OCI-LY7 (cell line): ENCODE results near the gene IL17REL. TPM values are rescaled to one million over a fixed set of nuclear protein-coding genes. Genes with fewer than 3 reads are reported as not detected.
"Not testable (repeated sequence)": the region's sequence is repeated elsewhere in the genome, so short reads cannot be mapped to it uniquely, and the experiment has no call there.

Experiments used
- BruUV-seq: library from RNA; stranded (reverse); fragments of 400-500 nt; replicated peaks from 2 replicates; lab custom pipeline; 2021; lab: Mats Ljungman, UMichigan
- CTCF ChIA-PET: fragments of 300-600 bp; sonication (Branson Sonifier 250); formaldehyde crosslinking; loops from one replicate; lab custom pipeline; 2022; ENCODE audit warnings: antibody characterized with exemption; ENCODE audit not compliant: unreplicated experiment; lab: Charles Lee
- POLR2A ChIA-PET: fragments of 300-600 bp; sonication (Branson Sonifier 250); formaldehyde crosslinking; loops from one replicate; lab custom pipeline; 2022; ENCODE audit warnings: antibody characterized with exemption; lab: Charles Lee
- DNase-seq: peaks from one replicate; pipeline ENCODE4 v3.0.0-alpha.2; 2015; ENCODE audit warnings: low spot score
- H2AFZ ChIP-seq: fragments of 200-600 bp; sonication (generic), shearing (Covaris generic); 2 replicates; pipeline ENCODE4 v1.6.1; 2014; ENCODE audit warnings: mild to moderate bottlenecking, antibody characterized with exemption, low read length, moderate library complexity
- H3K27ac ChIP-seq: fragments of 200-600 bp; sonication (generic); 2 replicates; pipeline ENCODE4 v1.5.1; 2014; ENCODE audit warnings: mixed run types, low read depth, mild to moderate bottlenecking, moderate library complexity, low read length, inconsistent platforms; ENCODE audit not compliant: poor library complexity, severe bottlenecking
- H3K36me3 ChIP-seq: fragments of 200-600 bp; sonication (generic); 2 replicates; pipeline ENCODE4 v1.6.1; 2014; ENCODE audit warnings: mild to moderate bottlenecking, antibody characterized with exemption, low read length, moderate library complexity, mixed read lengths; ENCODE audit not compliant: insufficient read depth
- H3K4me1 ChIP-seq: fragments of 200-600 bp; sonication (generic); 2 replicates; pipeline ENCODE4 v1.5.1; 2014; ENCODE audit warnings: mild to moderate bottlenecking, low read length; ENCODE audit not compliant: insufficient read depth, poor library complexity, severe bottlenecking
- H3K4me2 ChIP-seq: fragments of 200-600 bp; sonication (generic); 2 replicates; pipeline ENCODE4 v1.6.1; 2014; ENCODE audit warnings: mild to moderate bottlenecking, low read length
- H3K4me3 ChIP-seq: fragments of 200-600 bp; sonication (generic); 2 replicates; pipeline ENCODE4 v1.5.1; 2014; ENCODE audit warnings: mild to moderate bottlenecking, low read depth, low read length; ENCODE audit not compliant: poor library complexity, severe bottlenecking
- H3K79me2 ChIP-seq: fragments of 200-600 bp; sonication (generic); 2 replicates; pipeline ENCODE4 v1.6.1; 2016; ENCODE audit warnings: low read depth, mild to moderate bottlenecking, low read length, moderate library complexity, mixed read lengths; ENCODE audit not compliant: insufficient read depth
- H3K9me2 ChIP-seq: fragments of 200-600 bp; sonication (generic); 2 replicates; pipeline ENCODE4 v1.6.1; 2016; ENCODE audit warnings: mild to moderate bottlenecking, low read length, mixed read lengths; ENCODE audit not compliant: insufficient read depth
- H3K9me3 ChIP-seq: fragments of 200-600 bp; sonication (generic); 2 replicates; pipeline ENCODE4 v1.6.1; 2014; ENCODE audit warnings: mild to moderate bottlenecking, mixed run types, low read length, mixed read lengths
- H4K20me1 ChIP-seq: fragments of 200-600 bp; sonication (generic); 2 replicates; pipeline ENCODE4 v1.6.1; 2014; ENCODE audit warnings: mild to moderate bottlenecking, antibody characterized with exemption, low read length, moderate library complexity, mixed read lengths; ENCODE audit not compliant: insufficient read depth
- CTCF ChIP-seq: fragments of 200-600 bp; sonication (generic); conservative IDR thresholded peaks from 2 replicates; pipeline ENCODE4 v1.5.1; 2014; ENCODE audit warnings: mild to moderate bottlenecking, antibody characterized with exemption, low read length, moderate library complexity, mixed read lengths
- EZH2phosphoT487 ChIP-seq: fragments of 200-600 bp; sonication (generic); IDR thresholded peaks from 2 replicates; pipeline ENCODE4 v1.6.1; 2018; ENCODE audit warnings: low read depth, borderline replicate concordance, mild to moderate bottlenecking, mixed run types, antibody characterized with exemption, low read length, moderate library complexity, mixed read lengths
- intact Hi-C: fragments of 100-400 bp; cut with micrococcal nuclease; formaldehyde crosslinking; loops from one replicate; pipeline ENCODE4 v1.10.0; 2022; ENCODE audit not compliant: unreplicated experiment
- microRNA-seq: library from miRNA; unstranded; fragments of <30 nt; microRNA quantifications from one replicate; pipeline ENCODE4 v1.2.0, GENCODE V29; 2022; ENCODE audit warnings: borderline replicate concordance
- small RNA-seq: library from RNA; depleted of rRNA; stranded (forward); fragments of <200 nt; gene quantifications from one replicate; pipeline ENCODE3, GENCODE V24; 2014
- total RNA-seq, 2 experiments: library from RNA; depleted of rRNA in 1 of 2; stranded (reverse); fragments of >200 nt in 1 of 2; shearing (Covaris generic) in 1 of 2; gene quantifications; 2 replicates each; pipeline ENCODE4 v1.2.3, GENCODE V29; 2014 to 2022

The IL17REL gene
- total RNA-seq, 2 experiments from 2014 or later, result 0.03 TPM; not detected in 1

DNA sequence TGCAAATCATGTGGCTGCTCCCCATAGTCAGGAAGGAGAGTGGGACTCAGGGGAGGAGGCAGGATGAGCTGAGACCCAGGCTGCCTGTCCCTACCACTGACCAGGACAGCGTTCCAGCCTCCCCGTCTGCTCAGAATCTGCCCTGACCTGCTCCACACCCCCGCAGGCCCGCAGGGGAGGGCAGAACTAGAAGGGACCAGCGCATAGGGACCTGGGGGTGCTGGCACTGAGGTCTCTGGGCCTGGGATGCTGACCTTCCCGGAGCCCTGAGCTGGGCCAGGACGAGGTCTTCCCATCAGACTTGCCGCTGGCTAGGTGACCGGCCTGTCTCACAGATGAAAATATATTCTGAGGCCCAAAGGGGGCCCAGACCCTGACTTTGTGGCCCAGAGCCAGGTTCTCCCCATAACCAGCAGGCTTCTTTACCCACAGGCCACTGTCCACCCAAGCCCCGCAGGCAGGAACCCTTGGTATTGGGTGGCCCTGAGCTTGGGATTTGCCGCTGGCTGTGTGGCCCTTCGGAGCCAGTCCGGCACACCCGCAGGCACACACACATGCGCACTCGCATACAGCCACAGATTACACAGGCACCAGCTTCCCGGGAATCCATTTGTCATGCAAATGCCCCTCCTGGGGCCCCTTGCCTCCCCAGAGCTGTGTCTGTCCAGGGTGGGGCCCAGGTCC lies 65.8 kb downstream of the IL17REL start:
- Histone ChIP-seq H4K20me1 (no peaks in the 10 kb centered on the region), H3K4me3 (no peak overlapping the region), H3K9me2 (no peaks in the 10 kb centered on the region), H3K36me3 (no peaks in the 10 kb centered on the region), H3K4me1 (peaks cover 27% of the 10 kb centered on the region), H3K4me2 (no peak overlapping the region), H3K79me2 (no peaks in the 10 kb centered on the region), H3K27ac (no peak overlapping the region), H3K9me3 (0 out of 2 replicates have a peak, but pooled peaks cover 9% of the 10 kb centered on the region), H2AFZ (no peak overlapping the region)
- no peak for DNase-seq
- intact Hi-C loops, result no loop called here
- TF ChIP-seq CTCF (no peak), EZH2phosphoT487 (no peak)
- BruUV-seq, result no TSS peak
- ChIA-PET CTCF (no interaction called here), POLR2A (interaction anchor here (0.9 to 1.0 kb wide), 2 partner anchors 10 kb away, joined by 3 to 6 read pairs; no protein-coding TSS in a partner anchor)

DNA sequence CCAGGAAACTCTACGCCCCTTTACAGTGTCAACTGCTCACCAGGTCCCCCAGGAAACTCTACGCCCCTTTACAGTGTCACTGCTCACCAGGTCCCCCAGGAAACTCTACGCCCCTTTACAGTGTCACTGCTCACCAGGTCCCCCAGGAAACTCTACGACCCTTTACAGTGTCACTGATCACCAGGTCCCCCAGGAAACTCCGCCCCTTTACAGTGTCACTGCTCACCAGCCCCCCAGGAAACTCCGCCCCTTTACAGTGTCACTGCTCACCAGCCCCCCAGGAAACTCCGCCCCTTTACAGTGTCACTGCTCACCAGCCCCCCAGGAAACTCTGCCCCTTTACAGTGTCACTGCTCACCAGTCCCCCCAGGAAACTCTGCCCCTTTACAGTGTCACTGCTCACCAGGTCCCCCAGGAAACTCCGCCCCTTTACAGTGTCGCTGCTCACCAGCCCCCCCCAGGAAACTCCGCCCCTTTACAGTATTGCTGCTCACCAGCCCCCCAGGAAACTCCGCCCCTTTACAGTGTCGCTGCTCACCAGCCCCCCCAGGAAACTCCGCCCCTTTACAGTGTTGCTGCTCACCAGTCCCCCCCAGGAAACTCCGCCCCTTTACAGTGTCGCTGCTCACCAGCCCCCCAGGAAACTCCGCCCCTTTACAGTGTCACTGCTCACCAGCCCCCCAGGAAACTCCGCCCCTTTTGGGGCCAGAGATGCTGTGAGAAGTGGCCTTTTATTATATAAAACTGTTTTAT lies 67.3 kb downstream of the IL17REL start:
- H4K20me1 ChIP-seq, H3K36me3 ChIP-seq, H3K9me3 ChIP-seq, H3K79me2 ChIP-seq, H3K9me2 ChIP-seq, POLR2A ChIA-PET, intact Hi-C loops, H3K4me3 ChIP-seq, BruUV-seq, CTCF ChIA-PET: not testable (repeated sequence)
- Histone ChIP-seq H3K4me2 (peak overlapping the region; percentile 48), H3K4me1 (peaks cover 27% of the 10 kb centered on the region), H2AFZ (peak overlapping the region; percentile 63; the same call in 1 of the 2 replicates), H3K27ac (peak overlapping the region; percentile 77)
- DNase-seq, result peak; percentile 88

Small RNA genes lying within 50 kb of the gene (microRNA-seq; reads per million reads assigned to microRNA genes)
- gene MIR6821, result 6.1 reads per million

Small RNA genes lying within 50 kb of the gene (small RNA-seq; reads per million reads assigned to genes)
- not detected for gene MIR6821

Other genes with a start within 250 kb of the IL17REL start
- gene BRD1, start 184.9 kb downstream of the IL17REL start, total RNA-seq (2014; rRNA removed; shearing (Covaris generic)), result 37.3 and 38.1 TPM in 2 replicates
- gene BRD1, start 184.9 kb downstream of the IL17REL start, total RNA-seq (2022), result 46.6 and 47.3 TPM in 2 replicates
- 27.8 and 30.4 TPM in 2 replicates for gene ZBED4, start 158.9 kb downstream of the IL17REL start, total RNA-seq (2014; rRNA removed; shearing (Covaris generic))
- gene ZBED4, start 158.9 kb downstream of the IL17REL start, total RNA-seq (2022), result 31.6 and 33.6 TPM in 2 replicates
- gene ALG12, start 94.3 kb downstream of the IL17REL start, total RNA-seq (2014; rRNA removed; shearing (Covaris generic)), result 6.4 and 11.7 TPM in 2 replicates
- 11.4 and 14.0 TPM in 2 replicates for gene ALG12, start 94.3 kb downstream of the IL17REL start, total RNA-seq (2022)
- gene CRELD2, start 94.1 kb downstream of the IL17REL start, total RNA-seq (2014; rRNA removed; shearing (Covaris generic)), result 32.5 and 35.3 TPM in 2 replicates
- gene CRELD2, start 94.1 kb downstream of the IL17REL start, total RNA-seq (2022), result 27.4 and 32.0 TPM in 2 replicates
- gene PIM3, start 52.0 kb downstream of the IL17REL start, total RNA-seq (2014; rRNA removed; shearing (Covaris generic)), result 74.3 and 81.7 TPM in 2 replicates
- 60.5 and 66.5 TPM in 2 replicates for gene PIM3, start 52.0 kb downstream of the IL17REL start, total RNA-seq (2022)
- 0.06 TPM in 1 of 2 replicates, not detected in the other for gene TTLL8, start 45.5 kb upstream of the IL17REL start, total RNA-seq (2014; rRNA removed; shearing (Covaris generic))
- gene TTLL8, start 45.5 kb upstream of the IL17REL start, total RNA-seq (2022), result 0.72 and 1.3 TPM in 2 replicates
- gene MLC1, start 72.7 kb upstream of the IL17REL start, total RNA-seq (2014; rRNA removed; shearing (Covaris generic)), result 0.16 TPM in 1 of 2 replicates, not detected in the other
- gene MLC1, start 72.7 kb upstream of the IL17REL start, total RNA-seq (2022), result not detected in 2 replicates
- 0.03 and 0.22 TPM in 2 replicates for gene MOV10L1, start 77.2 kb upstream of the IL17REL start, total RNA-seq (2014; rRNA removed; shearing (Covaris generic))
- 0.66 and 1.1 TPM in 2 replicates for gene MOV10L1, start 77.2 kb upstream of the IL17REL start, total RNA-seq (2022)
- gene PANX2, start 158.0 kb upstream of the IL17REL start, total RNA-seq (2014; rRNA removed; shearing (Covaris generic)), result not detected in 2 replicates
- gene PANX2, start 158.0 kb upstream of the IL17REL start, total RNA-seq (2022), result not detected in 2 replicates
- 111 and 126 TPM in 2 replicates for gene TRABD, start 173.1 kb upstream of the IL17REL start, total RNA-seq (2014; rRNA removed; shearing (Covaris generic))
- 119 and 128 TPM in 2 replicates for gene TRABD, start 173.1 kb upstream of the IL17REL start, total RNA-seq (2022)
- gene SELENOO, start 188.2 kb upstream of the IL17REL start, total RNA-seq (2014; rRNA removed; shearing (Covaris generic)), result 43.7 and 44.2 TPM in 2 replicates
- 34.0 and 40.2 TPM in 2 replicates for gene SELENOO, start 188.2 kb upstream of the IL17REL start, total RNA-seq (2022)
- gene TUBGCP6, start 232.3 kb upstream of the IL17REL start, total RNA-seq (2014; rRNA removed; shearing (Covaris generic)), result 52.8 and 57.7 TPM in 2 replicates
- gene TUBGCP6, start 232.3 kb upstream of the IL17REL start, total RNA-seq (2022), result 63.2 and 68.8 TPM in 2 replicates
- 47.4 and 49.4 TPM in 2 replicates for gene HDAC10, start 238.5 kb upstream of the IL17REL start, total RNA-seq (2014; rRNA removed; shearing (Covaris generic))
- 74.6 and 74.9 TPM in 2 replicates for gene HDAC10, start 238.5 kb upstream of the IL17REL start, total RNA-seq (2022)
- 90.8 and 93.6 TPM in 2 replicates for gene MAPK12, start 248.9 kb upstream of the IL17REL start, total RNA-seq (2014; rRNA removed; shearing (Covaris generic))
- gene MAPK12, start 248.9 kb upstream of the IL17REL start, total RNA-seq (2022), result 84.9 and 90.1 TPM in 2 replicates